Peyer's patch (tissue), 4 donors: Measurements from ENCODE around the gene FGD3.

Experiments
- CTCF ChIP-seq, 6 experiments: fragments of 450-650 bp in 4 of 6; fragments of 200-600 bp in 2 of 6; sonication (generic) in 1 of 6; IDR thresholded peaks; one replicate each; pipeline ENCODE4 v1.5.1; 2017 to 2019; ENCODE audit warnings: antibody characterized with exemption in 6 of 6, mild to moderate bottlenecking in 3 of 6, moderate library complexity in 1 of 6
- POLR2A ChIP-seq, 2 donors: fragments of 450-650 bp; IDR thresholded peaks; one replicate each; pipeline ENCODE4 v1.5.1; 2017; ENCODE audit warnings: antibody characterized with exemption in 2 of 2, mild to moderate bottlenecking in 2 of 2, moderate library complexity in 2 of 2

- TF ChIP-seq POLR2A (IDR thresholded peaks at IDR 0.05) (no peak), CTCF (IDR thresholded peaks at IDR 0.05) (no peak)
These were observed 30.0 kb downstream of the FGD3 start for GRCh38 chr9:92977279-92977678.
